Measurements from ENCODE around the gene FLOT2.

FLOT2 gene

DNA sequence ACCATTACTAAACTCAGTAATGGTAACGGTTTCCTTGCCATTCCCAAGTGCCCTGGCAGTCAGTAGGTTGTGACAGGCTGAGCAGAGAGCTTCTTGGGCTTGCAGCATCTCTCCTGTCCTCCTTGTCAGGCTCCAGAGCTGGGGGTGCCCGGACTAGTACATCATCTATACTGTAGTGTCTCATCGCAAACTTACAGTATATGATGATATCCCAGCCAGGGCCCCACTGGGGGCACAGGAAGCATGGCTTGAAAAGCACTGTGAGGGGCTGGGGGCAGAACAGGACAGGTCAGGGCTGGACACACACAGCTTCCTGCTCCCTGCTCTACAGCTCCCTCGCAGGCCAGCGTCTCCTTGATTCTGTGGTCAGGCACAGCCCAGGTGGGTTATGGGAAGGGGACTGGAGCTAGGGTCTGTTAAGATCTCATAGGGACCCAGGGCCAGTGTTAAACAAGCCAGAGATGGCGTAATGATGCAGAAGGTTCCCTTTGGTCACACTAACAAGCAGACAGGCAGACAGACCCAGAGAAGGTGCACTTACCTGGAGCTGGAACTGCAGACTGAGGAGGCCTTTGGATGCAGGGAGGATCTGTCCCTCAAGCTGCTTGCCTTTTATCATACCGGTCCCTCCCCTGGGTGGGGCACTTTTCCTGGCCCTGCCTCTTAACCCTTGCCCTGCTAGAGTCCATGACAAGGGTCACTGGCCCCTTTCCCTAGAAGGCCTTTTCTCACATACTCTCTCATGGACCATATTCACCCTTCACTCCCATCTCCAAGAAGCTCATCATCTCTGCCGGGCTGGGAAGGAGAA lies 35.9 kb downstream of the FLOT2 start:
- no peak overlapping the region for H3K9ac ChIP-seq (ENCODE audit: low read depth, low read length)
- no peak overlapping the region for H3K27ac ChIP-seq (ENCODE audit: low read length)
- TF ChIP-seq EZH2 (IDR thresholded peaks at IDR 0.05; ENCODE audit: borderline replicate concordance, low read depth, low read length, severe bottlenecking): no peak
- TF ChIP-seq, protein P1, sequence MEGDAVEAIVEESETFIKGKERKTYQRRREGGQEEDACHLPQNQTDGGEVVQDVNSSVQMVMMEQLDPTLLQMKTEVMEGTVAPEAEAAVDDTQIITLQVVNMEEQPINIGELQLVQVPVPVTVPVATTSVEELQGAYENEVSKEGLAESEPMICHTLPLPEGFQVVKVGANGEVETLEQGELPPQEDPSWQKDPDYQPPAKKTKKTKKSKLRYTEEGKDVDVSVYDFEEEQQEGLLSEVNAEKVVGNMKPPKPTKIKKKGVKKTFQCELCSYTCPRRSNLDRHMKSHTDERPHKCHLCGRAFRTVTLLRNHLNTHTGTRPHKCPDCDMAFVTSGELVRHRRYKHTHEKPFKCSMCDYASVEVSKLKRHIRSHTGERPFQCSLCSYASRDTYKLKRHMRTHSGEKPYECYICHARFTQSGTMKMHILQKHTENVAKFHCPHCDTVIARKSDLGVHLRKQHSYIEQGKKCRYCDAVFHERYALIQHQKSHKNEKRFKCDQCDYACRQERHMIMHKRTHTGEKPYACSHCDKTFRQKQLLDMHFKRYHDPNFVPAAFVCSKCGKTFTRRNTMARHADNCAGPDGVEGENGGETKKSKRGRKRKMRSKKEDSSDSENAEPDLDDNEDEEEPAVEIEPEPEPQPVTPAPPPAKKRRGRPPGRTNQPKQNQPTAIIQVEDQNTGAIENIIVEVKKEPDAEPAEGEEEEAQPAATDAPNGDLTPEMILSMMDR (IDR thresholded peaks at IDR 0.05; ENCODE audit: borderline replicate concordance, extremely low read depth, low read length, poor library complexity, severe bottlenecking): no peak
- H3K4me3 ChIP-seq (ENCODE audit: low read depth in 1 of 2, low read length in 2 of 2): no peak overlapping the region
- H4K20me1 ChIP-seq (ENCODE audit: insufficient read depth, low read length): no peaks in the 10 kb centered on the region
- H3K4me2 ChIP-seq (ENCODE audit: insufficient read depth, low read length): no peak overlapping the region
- ATAC-seq (ENCODE audit: insufficient read depth, low read depth) (0 out of 3 replicates have a peak, but pooled peaks have one; percentile 27), DNase-seq (no peak)
- no peaks in the 10 kb centered on the region for H3K4me1 ChIP-seq (ENCODE audit: insufficient read depth, low read length)
- H3K27me3 ChIP-seq (ENCODE audit: insufficient read depth, low read length, poor library complexity): no peaks in the 10 kb centered on the region
- H3K9me3 ChIP-seq (ENCODE audit: insufficient read depth, low read length, severe bottlenecking): no peaks in the 10 kb centered on the region
- H2AFZ ChIP-seq (ENCODE audit: low read depth, low read length): no peak overlapping the region
- H3K36me3 ChIP-seq (ENCODE audit: insufficient read depth, low read length): peaks cover 29% of the 10 kb centered on the region
- no peaks in the 10 kb centered on the region for H3K79me2 ChIP-seq (ENCODE audit: insufficient read depth, low read length)

- Histone ChIP-seq H3K9ac (ENCODE audit: low read depth, low read length) (no peak overlapping the region), H4K20me1 (ENCODE audit: insufficient read depth, low read length) (no peaks in the 10 kb centered on the region), H3K4me3 (ENCODE audit: low read depth in 1 of 2, low read length in 2 of 2) (no peak overlapping the region), H3K27ac (ENCODE audit: low read length) (no peak overlapping the region), H3K9me3 (ENCODE audit: insufficient read depth, low read length, severe bottlenecking) (no peaks in the 10 kb centered on the region), H3K79me2 (ENCODE audit: insufficient read depth, low read length) (peaks cover 10% of the 10 kb centered on the region), H3K36me3 (ENCODE audit: insufficient read depth, low read length) (peaks cover 35% of the 10 kb centered on the region), H2AFZ (ENCODE audit: low read depth, low read length) (no peak overlapping the region), H3K27me3 (ENCODE audit: insufficient read depth, low read length, poor library complexity) (no peaks in the 10 kb centered on the region), H3K4me2 (ENCODE audit: insufficient read depth, low read length) (no peak overlapping the region), H3K4me1 (ENCODE audit: insufficient read depth, low read length) (peaks cover 11% of the 10 kb centered on the region)
- ATAC-seq (ENCODE audit: insufficient read depth, low read depth) (no peak), DNase-seq (no peak)
- TF ChIP-seq EZH2 (IDR thresholded peaks at IDR 0.05; ENCODE audit: borderline replicate concordance, low read depth, low read length, severe bottlenecking): no peak
- TF ChIP-seq, protein P1 (IDR thresholded peaks at IDR 0.05; ENCODE audit: borderline replicate concordance, extremely low read depth, low read length, poor library complexity, severe bottlenecking): no peak
These were observed 37.1 kb downstream of the FLOT2 start for GRCh38 chr17:28860363-28860808.

GRCh38 chr17:28858801-28859355 lies 38.7 kb downstream of the FLOT2 start:
- Histone ChIP-seq H3K4me1 (ENCODE audit: insufficient read depth, low read length) (peaks cover 18% of the 10 kb centered on the region), H3K4me3 (ENCODE audit: low read depth in 1 of 2, low read length in 2 of 2) (no peak overlapping the region), H2AFZ (ENCODE audit: low read depth, low read length) (no peak overlapping the region), H3K4me2 (ENCODE audit: insufficient read depth, low read length) (no peak overlapping the region), H3K27ac (ENCODE audit: low read length) (no peak overlapping the region), H3K79me2 (ENCODE audit: insufficient read depth, low read length) (peaks cover 15% of the 10 kb centered on the region), H3K9ac (ENCODE audit: low read depth, low read length) (no peak overlapping the region), H3K36me3 (ENCODE audit: insufficient read depth, low read length) (peaks cover 35% of the 10 kb centered on the region), H4K20me1 (ENCODE audit: insufficient read depth, low read length) (no peaks in the 10 kb centered on the region), H3K27me3 (ENCODE audit: insufficient read depth, low read length, poor library complexity) (no peaks in the 10 kb centered on the region), H3K9me3 (ENCODE audit: insufficient read depth, low read length, severe bottlenecking) (no peaks in the 10 kb centered on the region)
- ATAC-seq (ENCODE audit: insufficient read depth, low read depth): no peak
- TF ChIP-seq, protein P1 (IDR thresholded peaks at IDR 0.05; ENCODE audit: borderline replicate concordance, extremely low read depth, low read length, poor library complexity, severe bottlenecking): no peak
- no peak for TF ChIP-seq EZH2 (IDR thresholded peaks at IDR 0.05; ENCODE audit: borderline replicate concordance, low read depth, low read length, severe bottlenecking)
- DNase-seq: no peak
